HG03196 (cell line): Measurements from ENCODE around the gene CIB2.

Experiments
- ATAC-seq: cut with Tn5 transposase; IDR thresholded peaks from one replicate; pipeline ENCODE4 v1.9.1; 2021; ENCODE audit not compliant: unreplicated experiment

The CIB2 gene

GRCh38 chr15:78069462-78070029, 61.7 kb downstream of the CIB2 start:
- ATAC-seq, result no peak

GRCh38 chr15:78069052-78069414, 62.2 kb downstream of the CIB2 start:
- ATAC-seq, result no peak

DNA sequence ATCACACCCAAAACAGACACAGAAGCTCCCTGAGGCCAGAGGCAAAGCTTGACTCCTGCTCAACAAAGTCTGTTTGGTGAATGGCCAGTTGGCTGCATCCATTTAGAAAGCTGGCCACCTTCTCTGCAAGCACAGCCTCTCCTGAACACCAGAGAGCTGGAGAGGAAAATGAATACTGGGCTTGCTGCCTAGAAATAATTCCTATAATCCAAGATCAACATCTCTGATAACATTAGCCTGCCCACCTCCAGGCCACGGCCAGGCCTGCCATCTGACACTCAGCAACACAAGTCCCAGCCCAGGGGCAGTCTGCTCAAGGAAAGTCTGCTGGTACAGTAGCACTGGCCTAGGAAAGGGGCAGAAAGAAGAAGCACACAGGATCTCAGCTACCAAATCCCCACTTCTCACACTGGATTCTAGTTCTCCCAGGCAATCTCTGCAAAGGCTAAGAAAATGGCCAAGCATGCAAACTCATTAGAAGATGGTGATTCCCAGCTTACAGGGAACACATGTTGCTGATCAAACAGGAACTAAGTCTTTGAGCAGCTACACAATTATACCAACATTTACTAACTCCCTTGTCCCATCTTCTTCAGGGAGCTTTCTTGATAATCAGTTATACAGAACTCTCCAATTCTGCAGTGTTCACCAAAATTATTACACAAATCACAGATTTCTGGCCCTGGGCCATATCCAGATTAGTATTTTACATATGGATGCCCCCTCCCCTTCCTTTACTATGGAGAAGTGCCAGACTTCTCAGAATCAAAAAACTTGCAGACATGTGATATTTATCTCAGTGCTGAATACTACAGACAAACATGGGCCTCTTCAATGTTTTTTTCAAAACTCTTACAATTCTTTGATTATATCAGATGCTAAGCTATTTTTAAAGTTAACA, 63.7 kb downstream of the CIB2 start:
- no peak for ATAC-seq

GRCh38 chr15:78065973-78066946, 65.0 kb downstream of the CIB2 start:
- ATAC-seq, result peak; percentile 35

DNA sequence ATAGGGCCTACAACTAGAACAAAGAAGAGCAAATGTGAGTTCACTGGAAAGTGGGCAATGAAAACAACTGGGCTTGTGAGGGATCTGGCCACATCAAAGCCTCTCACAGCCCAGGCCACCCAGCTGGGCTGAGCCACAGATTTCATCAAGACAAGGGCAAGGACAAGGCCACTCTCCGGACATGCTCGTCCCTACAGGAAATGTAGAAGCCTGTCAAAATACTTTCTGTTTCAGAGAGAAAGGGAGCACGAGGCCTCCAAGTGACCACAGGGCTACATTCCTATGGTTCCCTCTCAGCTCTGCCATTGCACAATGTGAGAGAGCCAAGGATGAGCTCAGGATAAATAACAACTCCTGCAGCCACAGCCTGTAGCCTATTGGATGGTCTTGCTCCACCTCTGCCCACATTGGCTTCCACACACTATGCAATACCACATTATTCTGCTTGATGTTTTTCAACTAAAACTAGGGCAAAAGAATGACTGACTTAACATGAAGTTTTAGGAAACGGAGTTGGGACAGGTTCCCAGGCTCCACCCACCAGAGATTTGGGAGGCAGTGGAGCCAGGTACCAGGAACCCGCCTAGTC, 65.9 kb downstream of the CIB2 start:
- ATAC-seq, result no peak

DNA sequence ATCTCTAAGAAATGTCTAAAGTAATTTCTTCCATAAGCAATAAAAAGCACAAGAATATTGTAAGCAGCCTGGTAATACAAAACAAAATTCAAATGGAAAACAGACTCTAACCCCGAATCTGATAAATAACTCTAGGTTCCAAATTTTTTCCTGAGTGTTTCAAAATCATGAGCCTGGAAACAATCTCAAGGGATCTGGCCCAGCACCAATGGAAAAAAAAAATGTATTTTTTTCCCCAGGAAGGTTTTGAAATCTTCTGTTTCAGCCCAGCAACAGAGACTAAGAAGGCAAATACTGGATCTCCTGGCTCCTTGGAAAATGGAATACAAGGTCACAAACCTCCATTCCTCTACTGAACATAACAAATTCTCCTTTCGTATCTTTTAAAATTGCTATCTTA, 66.7 kb downstream of the CIB2 start:
- ATAC-seq, result no peak

GRCh38 chr15:78063970-78064385, 67.3 kb downstream of the CIB2 start:
- no peak for ATAC-seq

GRCh38 chr15:78063217-78063616, 68.0 kb downstream of the CIB2 start:
- ATAC-seq, result no peak

- no peak for ATAC-seq
These were observed 69.2 kb downstream of the CIB2 start for GRCh38 chr15:78061963-78062427.

- no peak for ATAC-seq
These were observed 71.0 kb downstream of the CIB2 start for GRCh38 chr15:78060232-78060631.

GRCh38 chr15:78059110-78059839, 72.0 kb downstream of the CIB2 start:
- no peak for ATAC-seq

GRCh38 chr15:78058401-78058935, 72.8 kb downstream of the CIB2 start:
- no peak for ATAC-seq

DNA sequence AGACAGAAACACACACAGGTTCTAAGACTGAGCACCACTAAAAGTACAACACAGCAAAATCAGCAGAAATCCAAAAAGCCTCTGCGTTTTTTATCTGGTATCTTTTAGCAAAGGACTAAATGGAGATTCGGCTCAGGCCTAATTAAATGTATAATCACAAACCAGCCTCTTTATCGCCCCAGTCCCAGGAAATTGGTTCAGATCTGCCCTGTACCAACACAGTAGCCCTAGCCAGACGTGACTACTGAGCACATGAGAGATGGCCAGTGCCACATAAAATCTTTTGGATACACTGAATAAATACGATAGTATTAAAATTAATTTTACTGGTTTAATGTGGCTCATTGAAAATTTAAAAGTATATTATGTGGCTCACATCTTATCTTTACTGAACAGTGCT, 73.4 kb downstream of the CIB2 start:
- no peak for ATAC-seq

- ATAC-seq, result no peak
These were observed 74.5 kb downstream of the CIB2 start for GRCh38 chr15:78056714-78057269.

- ATAC-seq, result no peak
These were observed 75.1 kb downstream of the CIB2 start for GRCh38 chr15:78055919-78056713.

DNA sequence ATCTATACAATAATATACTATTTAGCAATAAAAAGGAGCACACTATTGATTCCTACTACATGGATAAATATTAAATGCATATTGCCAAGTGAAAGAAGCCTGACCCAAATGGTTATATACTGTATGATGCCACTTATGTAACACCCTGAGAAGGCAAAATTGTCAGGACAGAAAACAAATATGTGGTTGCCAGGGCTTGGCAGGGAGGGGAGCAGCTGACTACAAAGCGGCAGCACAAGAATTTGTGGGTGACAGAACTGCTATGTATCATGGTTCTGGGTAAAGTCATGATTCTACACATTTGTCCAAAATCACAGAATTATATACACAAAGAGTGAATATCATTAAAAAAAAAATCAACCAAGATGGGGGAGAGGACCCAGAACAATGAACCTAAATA, 76.3 kb downstream of the CIB2 start:
- ATAC-seq, result no peak
